Fibroblast of villous mesenchyme (primary cell): Measurements from ENCODE around the gene MGAT5. TPM values are rescaled to one million over a fixed set of nuclear protein-coding genes. Genes with fewer than 3 reads are reported as not detected.

ENCODE experiments used
- DNase-seq: peaks from one replicate; pipeline ENCODE4 v3.0.0-alpha.2; 2010; ENCODE audit warnings: low read depth
- H3K4me3 ChIP-seq: 2 replicates; pipeline ENCODE4 v1.5.1; 2011; ENCODE audit warnings: low read depth, mild to moderate bottlenecking, low read length
- total RNA-seq: library from RNA; depleted of rRNA; stranded (reverse); fragments of >200 nt; gene quantifications from 2 replicates; pipeline ENCODE4 v1.2.3, GENCODE V29; 2012
- TF ChIP-seq, protein P1 (sequence below): IDR thresholded peaks from 2 replicates; pipeline ENCODE4 v1.5.1; 2012; ENCODE audit warnings: low read depth, mild to moderate bottlenecking, low read length; ENCODE audit not compliant: insufficient read depth

The MGAT5 gene
- total RNA-seq, 1 donor: 109 TPM

DNA sequence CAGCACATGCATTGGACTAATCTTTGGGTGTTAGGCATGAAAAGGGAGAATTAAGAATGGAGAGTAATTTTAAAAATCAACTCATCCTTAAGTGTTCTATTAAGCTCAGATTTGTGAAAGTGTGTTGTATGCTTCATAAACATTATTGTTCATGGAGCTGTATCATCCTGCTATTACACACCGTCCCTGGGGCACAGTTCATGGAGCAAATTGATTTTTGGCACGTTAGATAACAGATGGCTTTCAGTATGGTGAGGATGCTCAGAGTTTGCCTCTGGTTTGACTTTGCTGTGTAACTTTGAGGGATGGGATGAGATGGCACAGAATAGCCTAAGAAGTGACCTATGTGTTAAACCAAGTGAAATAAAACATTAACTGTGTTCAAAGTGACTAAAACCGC, 97.1 kb downstream of the MGAT5 start:
- TF ChIP-seq, protein P1, sequence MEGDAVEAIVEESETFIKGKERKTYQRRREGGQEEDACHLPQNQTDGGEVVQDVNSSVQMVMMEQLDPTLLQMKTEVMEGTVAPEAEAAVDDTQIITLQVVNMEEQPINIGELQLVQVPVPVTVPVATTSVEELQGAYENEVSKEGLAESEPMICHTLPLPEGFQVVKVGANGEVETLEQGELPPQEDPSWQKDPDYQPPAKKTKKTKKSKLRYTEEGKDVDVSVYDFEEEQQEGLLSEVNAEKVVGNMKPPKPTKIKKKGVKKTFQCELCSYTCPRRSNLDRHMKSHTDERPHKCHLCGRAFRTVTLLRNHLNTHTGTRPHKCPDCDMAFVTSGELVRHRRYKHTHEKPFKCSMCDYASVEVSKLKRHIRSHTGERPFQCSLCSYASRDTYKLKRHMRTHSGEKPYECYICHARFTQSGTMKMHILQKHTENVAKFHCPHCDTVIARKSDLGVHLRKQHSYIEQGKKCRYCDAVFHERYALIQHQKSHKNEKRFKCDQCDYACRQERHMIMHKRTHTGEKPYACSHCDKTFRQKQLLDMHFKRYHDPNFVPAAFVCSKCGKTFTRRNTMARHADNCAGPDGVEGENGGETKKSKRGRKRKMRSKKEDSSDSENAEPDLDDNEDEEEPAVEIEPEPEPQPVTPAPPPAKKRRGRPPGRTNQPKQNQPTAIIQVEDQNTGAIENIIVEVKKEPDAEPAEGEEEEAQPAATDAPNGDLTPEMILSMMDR: no peak
- no peak for DNase-seq
- H3K4me3 ChIP-seq: no peak overlapping the region

DNA sequence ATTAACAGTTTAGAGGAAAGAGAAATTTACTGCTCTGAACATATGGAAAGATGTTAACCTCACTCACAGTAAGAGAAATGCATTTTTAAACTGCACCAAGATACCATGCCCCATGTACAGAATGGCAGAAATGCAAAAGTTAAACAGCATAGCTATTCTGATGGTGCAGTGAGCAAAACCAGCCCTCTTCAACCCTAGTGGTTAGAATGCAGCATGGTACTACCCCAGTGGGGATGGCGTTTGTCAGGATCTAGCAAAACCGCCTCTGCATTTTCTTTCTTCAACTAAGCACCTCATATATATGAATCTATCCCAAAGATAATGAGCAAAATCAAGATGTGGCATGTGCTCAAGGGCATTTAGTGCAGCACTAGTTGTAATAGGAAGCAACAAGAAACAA, 98.0 kb downstream of the MGAT5 start:
- no peak for DNase-seq
- TF ChIP-seq, protein P1: peak; percentile 11
- H3K4me3 ChIP-seq: no peak overlapping the region

DNA sequence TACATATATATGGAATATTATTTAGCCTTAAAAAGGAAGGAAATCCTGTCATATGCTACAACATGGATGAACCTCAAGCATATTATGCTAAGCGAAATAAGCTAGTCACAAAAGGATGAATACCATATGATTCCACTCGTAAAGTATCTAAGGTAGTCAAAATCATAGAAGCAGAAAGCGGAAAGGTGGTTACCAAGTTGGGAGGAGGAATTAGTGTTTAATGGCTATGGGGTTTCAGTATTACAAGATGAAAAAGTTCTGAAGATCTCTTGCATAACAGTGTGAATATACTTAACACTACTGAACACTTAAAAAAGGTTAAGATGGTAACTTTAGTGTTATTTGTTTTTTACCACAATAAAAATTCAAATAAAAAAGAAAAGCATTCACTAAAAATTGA, 99.0 kb downstream of the MGAT5 start:
- no peak overlapping the region for H3K4me3 ChIP-seq
- TF ChIP-seq, protein P1: no peak
- DNase-seq: no peak

DNA sequence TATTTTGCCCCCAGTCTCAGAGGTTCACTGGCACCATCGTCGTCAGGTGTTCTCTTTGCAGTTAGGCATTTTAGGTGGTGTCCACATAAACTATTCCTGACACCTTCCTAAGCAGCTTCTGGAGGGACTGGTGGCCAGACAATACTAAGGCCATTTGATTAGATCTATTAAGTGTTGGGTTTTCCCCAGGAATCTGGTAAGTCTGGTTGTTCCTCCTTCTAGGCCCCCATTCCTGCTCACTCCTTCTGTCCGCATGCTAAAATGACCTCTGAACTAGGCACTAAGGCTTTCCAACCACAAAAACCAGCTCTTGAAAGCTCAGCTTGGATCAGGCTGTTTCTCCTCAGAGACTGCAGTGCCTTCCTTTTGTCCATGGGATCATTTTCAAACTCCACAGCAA, 100.7 kb downstream of the MGAT5 start:
- no peak for DNase-seq
- TF ChIP-seq, protein P1: no peak
- no peak overlapping the region for H3K4me3 ChIP-seq

DNA sequence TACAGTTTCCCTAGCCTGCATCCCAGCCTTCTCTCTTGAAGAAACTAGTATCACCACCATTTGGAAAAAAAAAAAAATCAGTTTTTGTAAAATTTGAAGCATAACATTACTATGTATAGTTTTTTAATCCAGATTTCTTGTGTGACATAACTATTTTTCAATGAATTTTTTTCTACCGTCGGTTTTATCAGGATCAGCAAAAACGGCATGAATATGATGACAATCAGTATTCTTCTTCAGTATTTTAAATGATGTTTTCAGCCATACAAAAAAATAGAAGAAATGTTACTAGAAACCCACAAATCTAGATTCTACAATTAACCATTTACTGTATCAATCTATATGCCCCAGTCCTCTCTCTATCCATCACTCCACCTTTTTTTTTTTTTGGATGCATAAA, 103.9 kb downstream of the MGAT5 start:
- TF ChIP-seq, protein P1: no peak
- no peak overlapping the region for H3K4me3 ChIP-seq
- no peak for DNase-seq

DNA sequence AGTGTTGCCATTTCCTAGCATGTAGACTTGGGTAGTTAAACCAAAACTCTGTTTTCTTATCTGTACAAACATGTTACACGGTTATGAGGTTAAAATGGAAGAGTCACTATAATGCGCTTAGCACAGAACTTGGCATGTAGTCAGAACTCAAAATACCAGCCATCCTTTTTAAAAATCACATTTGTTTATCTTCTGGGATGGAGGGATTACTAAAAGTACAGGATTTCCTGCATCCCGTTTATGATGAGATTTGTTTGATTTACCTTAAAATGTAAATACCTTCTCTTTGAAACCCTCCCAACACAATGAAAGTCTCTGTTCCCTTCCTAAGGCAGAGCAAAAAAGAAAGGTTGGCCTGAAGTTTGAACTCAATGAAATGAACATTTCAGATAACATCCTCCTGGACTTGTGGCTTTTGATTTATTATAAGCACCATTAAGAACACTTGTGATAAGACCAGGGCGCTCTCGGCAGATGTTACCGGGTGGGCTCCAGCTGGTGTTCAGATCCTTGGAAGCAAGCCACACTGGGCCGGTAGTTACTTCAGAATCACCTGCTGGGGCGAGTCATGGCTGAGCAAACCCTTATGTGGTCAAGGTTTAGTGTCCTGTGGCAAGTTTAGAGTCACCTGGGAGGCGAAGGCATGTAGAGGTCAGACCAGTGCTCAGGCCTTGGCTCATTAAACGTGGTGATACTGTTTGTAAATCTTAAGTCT, 105.7 kb downstream of the MGAT5 start:
- DNase-seq: peak; percentile 92

More for the DNA sequence above, 105.7 kb downstream of the MGAT5 start:
- TF ChIP-seq, protein P1: no peak
- no peak overlapping the region for H3K4me3 ChIP-seq
